ENCODE measurements around the gene ACOT2.

DNA sequence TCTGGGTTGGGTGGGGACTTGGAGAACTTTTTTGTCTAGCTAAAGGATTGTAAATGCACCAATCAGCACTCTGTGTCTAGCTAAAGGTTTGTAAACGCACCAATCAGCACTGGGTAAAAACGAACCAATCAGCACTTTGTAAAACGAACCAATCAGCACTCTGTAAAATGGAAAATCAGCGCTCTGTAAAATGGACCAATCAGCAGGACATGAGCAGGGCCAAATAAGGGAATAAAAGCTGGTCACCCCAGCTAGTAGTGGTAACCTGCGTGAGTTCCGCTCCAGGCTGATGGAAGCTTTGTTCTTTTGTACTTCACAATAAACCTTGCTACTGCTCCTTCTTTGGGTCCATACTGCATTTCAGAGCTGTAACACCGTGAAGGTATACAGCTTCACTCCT, 1.7 kb upstream of the ACOT2 start:
- TF ChIP-seq, protein P1, sequence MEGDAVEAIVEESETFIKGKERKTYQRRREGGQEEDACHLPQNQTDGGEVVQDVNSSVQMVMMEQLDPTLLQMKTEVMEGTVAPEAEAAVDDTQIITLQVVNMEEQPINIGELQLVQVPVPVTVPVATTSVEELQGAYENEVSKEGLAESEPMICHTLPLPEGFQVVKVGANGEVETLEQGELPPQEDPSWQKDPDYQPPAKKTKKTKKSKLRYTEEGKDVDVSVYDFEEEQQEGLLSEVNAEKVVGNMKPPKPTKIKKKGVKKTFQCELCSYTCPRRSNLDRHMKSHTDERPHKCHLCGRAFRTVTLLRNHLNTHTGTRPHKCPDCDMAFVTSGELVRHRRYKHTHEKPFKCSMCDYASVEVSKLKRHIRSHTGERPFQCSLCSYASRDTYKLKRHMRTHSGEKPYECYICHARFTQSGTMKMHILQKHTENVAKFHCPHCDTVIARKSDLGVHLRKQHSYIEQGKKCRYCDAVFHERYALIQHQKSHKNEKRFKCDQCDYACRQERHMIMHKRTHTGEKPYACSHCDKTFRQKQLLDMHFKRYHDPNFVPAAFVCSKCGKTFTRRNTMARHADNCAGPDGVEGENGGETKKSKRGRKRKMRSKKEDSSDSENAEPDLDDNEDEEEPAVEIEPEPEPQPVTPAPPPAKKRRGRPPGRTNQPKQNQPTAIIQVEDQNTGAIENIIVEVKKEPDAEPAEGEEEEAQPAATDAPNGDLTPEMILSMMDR (IDR thresholded peaks at IDR 0.05) = no peak
- TF ChIP-seq POLR2A (IDR thresholded peaks at IDR 0.05) = no peak

Measured in esophagus squamous epithelium (tissue), 4 donors.